ENCODE results near the gene CENPX. TPM values are rescaled to one million over a fixed set of nuclear protein-coding genes. Genes with fewer than 3 reads are reported as not detected.
A peak's percentile ranks its signal among the peaks of the same experiment; 100 is the strongest.

The CENPX gene
- total and polyA plus RNA-seq, 2 of the 13 experiments (the other 11 are each of a cell fraction or from before 2014, with no cell fraction given): 92.7 to 170 TPM

GRCh38 chr17:82013772-82014321, 8.8 kb downstream of the CENPX start (continued):
- TF ChIP-seq ZBTB34 (CRISPR knock-in tag; IDR thresholded peaks at IDR 0.05) (no peak), TP53 (CRISPR knock-in tag; conservative IDR thresholded peaks at IDR 0.05) (no peak), ZNF792 (CRISPR knock-in tag; IDR thresholded peaks at IDR 0.05) (no peak), HOXD1 (CRISPR knock-in tag; IDR thresholded peaks at IDR 0.05) (no peak), HMGXB4 (CRISPR knock-in tag; IDR thresholded peaks at IDR 0.05; ENCODE audit: borderline replicate concordance in 1 of 2, low read depth in 1 of 2) (no peak; a peak in 1 of 4 replicates), ZNF317 (CRISPR knock-in tag; IDR thresholded peaks at IDR 0.05) (no peak), ZIK1 (CRISPR knock-in tag; IDR thresholded peaks at IDR 0.05; ENCODE audit: borderline replicate concordance, low read depth) (no peak), ZBTB44 (CRISPR knock-in tag; IDR thresholded peaks at IDR 0.05) (no peak), ZNF546 (CRISPR knock-in tag; conservative IDR thresholded peaks at IDR 0.05) (no peak), IKZF5 (CRISPR knock-in tag; IDR thresholded peaks at IDR 0.05) (no peak), POLR2G (IDR thresholded peaks at IDR 0.05; ENCODE audit: low read depth, low read length) (no peak; the same call in 1 of the 2 replicates), ZFP82 (CRISPR knock-in tag; IDR thresholded peaks at IDR 0.05; ENCODE audit: borderline replicate concordance) (no peak), PHF21A (CRISPR knock-in tag; IDR thresholded peaks at IDR 0.05) (peak; percentile 48), PCBP2 (optimal IDR thresholded peaks at IDR 0.05; ENCODE audit: low read depth, low read length, poor library complexity, severe bottlenecking) (no peak), FOSL2 (CRISPR knock-in tag; IDR thresholded peaks at IDR 0.05) (peak; percentile 60), NCOA5 (CRISPR knock-in tag; IDR thresholded peaks at IDR 0.05) (no peak), ZFP91 (CRISPR knock-in tag; IDR thresholded peaks at IDR 0.05; ENCODE audit: borderline replicate concordance) (peak; percentile 34; the same call in 1 of the 2 replicates), ELF4 (CRISPR knock-in tag; IDR thresholded peaks at IDR 0.05; ENCODE audit: borderline replicate concordance) (no peak), PAX8 (CRISPR knock-in tag; IDR thresholded peaks at IDR 0.05; ENCODE audit: borderline replicate concordance) (no peak), CREB1 (IDR thresholded peaks at IDR 0.05) (no peak), CREB1 (CRISPR knock-in tag; IDR thresholded peaks at IDR 0.05) (no peak), ZNF24 (IDR thresholded peaks at IDR 0.05) (no peak), SP140L (CRISPR knock-in tag; IDR thresholded peaks at IDR 0.05; ENCODE audit: borderline replicate concordance) (no peak), MYC (CRISPR knock-in tag; IDR thresholded peaks at IDR 0.05; ENCODE audit: borderline replicate concordance) (no peak)

Data from HepG2 (cell line).